Subcutaneous abdominal adipose tissue (tissue), 5 donors: ENCODE data around the gene TP53I13.

Experiments used
- H3K27ac ChIP-seq: one replicate; pipeline ENCODE4 v1.7.0; 2013; ENCODE audit warnings: low read depth, mild to moderate bottlenecking, inconsistent platforms, low read length, moderate library complexity
- H3K27me3 ChIP-seq, 5 donors: one replicate each; pipeline ENCODE4 v1.7.0; 2013; ENCODE audit warnings: low read length in 5 of 5, inconsistent platforms in 1 of 5; ENCODE audit not compliant: control insufficient read depth in 5 of 5, insufficient read depth in 4 of 5
- H3K36me3 ChIP-seq, 5 donors: one replicate each; pipeline ENCODE4 v1.7.0; 2013; ENCODE audit warnings: low read length in 5 of 5; ENCODE audit not compliant: control insufficient read depth in 5 of 5, insufficient read depth in 5 of 5
- H3K4me1 ChIP-seq, 5 donors: one replicate each; pipeline ENCODE4 v1.7.0; 2013; ENCODE audit warnings: low read length in 5 of 5, mild to moderate bottlenecking in 3 of 5, moderate library complexity in 1 of 5; ENCODE audit not compliant: control insufficient read depth in 5 of 5, insufficient read depth in 5 of 5
- H3K4me3 ChIP-seq, 5 donors: one replicate each; pipeline ENCODE4 v1.7.0; 2013; ENCODE audit warnings: low read length in 5 of 5, low read depth in 1 of 5
- H3K9ac ChIP-seq, 5 donors: one replicate each; pipeline ENCODE4 v1.7.0; 2013; ENCODE audit warnings: low read length in 5 of 5, mild to moderate bottlenecking in 4 of 5, moderate library complexity in 3 of 5
- H3K9me3 ChIP-seq, 5 donors: one replicate each; pipeline ENCODE4 v1.7.0; 2013; ENCODE audit warnings: low read length in 5 of 5; ENCODE audit not compliant: control insufficient read depth in 5 of 5
- donor health status: healthy.
- donor health status: healthy.
- donor health status: healthy.
- donor health status: healthy.
- donor health status: healthy.

The TP53I13 gene

GRCh38 chr17:29615492-29616299, 47.2 kb downstream of the TP53I13 start:
- no peak overlapping the region for H3K27ac ChIP-seq
- H3K9ac ChIP-seq = peak overlapping the region in 1 of 5 donors; percentile 0
- H3K9me3 ChIP-seq = no peaks in the 10 kb centered on the region
- peak overlapping the region; percentile 35 to 69 (median 59) for H3K4me3 ChIP-seq
- H3K4me1 ChIP-seq = peaks cover 6 to 59% (median 53%) of the 10 kb centered on the region in 5 donors
- H3K36me3 ChIP-seq = no peaks in the 10 kb centered on the region
- peaks cover 0 to 5% (median 0%) of the 10 kb centered on the region in 5 donors for H3K27me3 ChIP-seq

GRCh38 chr17:29616300-29617048, 48.0 kb downstream of the TP53I13 start:
- H3K4me3 ChIP-seq = peak overlapping the region; percentile 35 to 69 (median 59)
- peaks cover 0 to 5% (median 0%) of the 10 kb centered on the region in 5 donors for H3K27me3 ChIP-seq
- H3K27ac ChIP-seq = no peak overlapping the region
- peaks cover 6 to 59% (median 53%) of the 10 kb centered on the region in 5 donors for H3K4me1 ChIP-seq
- H3K36me3 ChIP-seq = no peaks in the 10 kb centered on the region
- no peaks in the 10 kb centered on the region for H3K9me3 ChIP-seq
- no peak overlapping the region for H3K9ac ChIP-seq

GRCh38 chr17:29617125-29617480, 48.6 kb downstream of the TP53I13 start:
- Histone ChIP-seq H3K4me1 (peaks cover 6 to 65% (median 60%) of the 10 kb centered on the region in 5 donors), H3K27me3 (peaks cover 0 to 5% (median 0%) of the 10 kb centered on the region in 5 donors)

GRCh38 chr17:29617481-29618271, 49.2 kb downstream of the TP53I13 start:
- peak overlapping the region; percentile 6 for H3K27ac ChIP-seq
- H3K4me1 ChIP-seq = peaks cover 6 to 71% (median 65%) of the 10 kb centered on the region in 5 donors
- peak overlapping the region in 4 of 5 donors; percentile 47 to 67 (median 62) for H3K4me3 ChIP-seq
- peak overlapping the region; percentile 25 to 71 (median 58) for H3K9ac ChIP-seq
- no peaks in the 10 kb centered on the region for H3K9me3 ChIP-seq
- no peaks in the 10 kb centered on the region for H3K36me3 ChIP-seq
- peaks cover 0 to 5% (median 0%) of the 10 kb centered on the region in 5 donors for H3K27me3 ChIP-seq

More at GRCh38 chr17:29617125-29617480, 48.6 kb downstream of the TP53I13 start:
- Histone ChIP-seq H3K9ac (peak overlapping the region in 1 of 5 donors; percentile 71), H3K36me3 (no peaks in the 10 kb centered on the region), H3K4me3 (peak overlapping the region in 4 of 5 donors; percentile 47 to 67 (median 62)), H3K9me3 (no peaks in the 10 kb centered on the region), H3K27ac (no peak overlapping the region)

- no peaks in the 10 kb centered on the region for H3K36me3 ChIP-seq
- H3K27ac ChIP-seq = no peak overlapping the region
- H3K9ac ChIP-seq = peak overlapping the region in 2 of 5 donors; percentile 14 to 35
- H3K9me3 ChIP-seq = no peaks in the 10 kb centered on the region
- H3K27me3 ChIP-seq = peaks cover 0 to 5% (median 0%) of the 10 kb centered on the region in 5 donors
- H3K4me3 ChIP-seq = peak overlapping the region in 3 of 5 donors; percentile 59 to 67 (median 65)
- peaks cover 6 to 71% (median 69%) of the 10 kb centered on the region in 5 donors for H3K4me1 ChIP-seq
These were observed 50.0 kb downstream of the TP53I13 start for GRCh38 chr17:29618272-29619065.

- Histone ChIP-seq H3K27me3 (peaks cover 0 to 5% (median 0%) of the 10 kb centered on the region in 5 donors), H3K4me3 (no peak overlapping the region), H3K36me3 (no peaks in the 10 kb centered on the region), H3K27ac (no peak overlapping the region), H3K9ac (no peak overlapping the region), H3K4me1 (peaks cover 3 to 64% (median 61%) of the 10 kb centered on the region in 5 donors), H3K9me3 (no peaks in the 10 kb centered on the region)
These were observed 50.8 kb downstream of the TP53I13 start for GRCh38 chr17:29619251-29619650.

- Histone ChIP-seq H3K9ac (no peak overlapping the region), H3K27me3 (peaks cover 0 to 5% (median 0%) of the 10 kb centered on the region in 5 donors), H3K36me3 (no peaks in the 10 kb centered on the region), H3K4me3 (no peak overlapping the region), H3K4me1 (peaks cover 3 to 59% (median 53%) of the 10 kb centered on the region in 5 donors), H3K27ac (no peak overlapping the region), H3K9me3 (no peaks in the 10 kb centered on the region)
These were observed 51.8 kb downstream of the TP53I13 start for GRCh38 chr17:29620271-29620670.

- Histone ChIP-seq H3K27me3 (peaks cover 0 to 5% (median 0%) of the 10 kb centered on the region in 5 donors), H3K36me3 (no peaks in the 10 kb centered on the region), H3K4me1 (peaks cover 3 to 52% (median 47%) of the 10 kb centered on the region in 5 donors), H3K27ac (no peak overlapping the region), H3K9me3 (no peaks in the 10 kb centered on the region), H3K9ac (no peak overlapping the region), H3K4me3 (no peak overlapping the region)
These were observed 52.4 kb downstream of the TP53I13 start for GRCh38 chr17:29620779-29621500.
